SU-DHL-6 (cell line): ENCODE measurements around the gene CCDC40.

Source experiments
- H2AFZ ChIP-seq: fragments of 200-600 bp; sonication (generic); 2 replicates; pipeline ENCODE4 v1.6.1; 2014; ENCODE audit warnings: low read depth, mild to moderate bottlenecking, moderate library complexity, mixed read lengths, antibody characterized with exemption, low read length; ENCODE audit not compliant: severe bottlenecking
- H3F3A ChIP-seq: fragments of 200-600 bp; shearing (Covaris generic); 2 replicates; pipeline ENCODE4 v1.6.0; 2016; ENCODE audit warnings: antibody characterized with exemption, mild to moderate bottlenecking; ENCODE audit not compliant: insufficient read depth
- H3K27ac ChIP-seq: fragments of 200-600 bp; sonication (generic); 2 replicates; pipeline ENCODE4 v1.5.1; 2016; ENCODE audit warnings: low read depth, mild to moderate bottlenecking, low read length, moderate library complexity, mixed read lengths
- H3K27me3 ChIP-seq: fragments of 200-600 bp; sonication (generic), shearing (Covaris generic); 2 replicates; pipeline ENCODE4 v1.6.0; 2014; ENCODE audit warnings: mild to moderate bottlenecking, low read length
- H3K36me3 ChIP-seq: fragments of 200-600 bp; sonication (generic); 2 replicates; pipeline ENCODE4 v1.6.1; 2014; ENCODE audit warnings: mild to moderate bottlenecking, low read length, mixed read lengths
- H3K4me2 ChIP-seq: fragments of 300-600, 200-600 bp; shearing (Covaris generic), sonication (generic); 2 replicates; pipeline ENCODE4 v1.6.0; 2014; ENCODE audit warnings: low read length, low read depth, mild to moderate bottlenecking; ENCODE audit not compliant: poor library complexity, severe bottlenecking
- H3K4me3 ChIP-seq: fragments of 200-600 bp; sonication (generic); 2 replicates; pipeline ENCODE4 v1.5.1; 2014; ENCODE audit warnings: antibody characterized with exemption, low read length, mild to moderate bottlenecking, mixed read lengths; ENCODE audit not compliant: insufficient read depth, poor library complexity, severe bottlenecking
- H3K79me2 ChIP-seq: fragments of 200-600 bp; sonication (generic); 2 replicates; pipeline ENCODE4 v1.6.1; 2014; ENCODE audit warnings: mild to moderate bottlenecking, low read length, moderate library complexity; ENCODE audit not compliant: insufficient read depth
- H3K9ac ChIP-seq: fragments of 200-600 bp; sonication (generic); 2 replicates; pipeline ENCODE4 v1.7.0; 2014; ENCODE audit warnings: mild to moderate bottlenecking, low read length
- H3K9me2 ChIP-seq: fragments of 200-600 bp; sonication (generic); replicated peaks from 2 replicates; pipeline ENCODE4 v1.6.1; 2014; ENCODE audit warnings: low read length; ENCODE audit not compliant: insufficient read depth
- H3K9me3 ChIP-seq: fragments of 200-600 bp; sonication (generic); 2 replicates; pipeline ENCODE4 v1.6.1; 2014; ENCODE audit warnings: low read length, mixed read lengths; ENCODE audit not compliant: insufficient read depth
- H4K20me1 ChIP-seq: fragments of 200-600 bp; sonication (generic); 2 replicates; pipeline ENCODE4 v1.6.1; 2014; ENCODE audit warnings: low read depth, mild to moderate bottlenecking, antibody characterized with exemption, low read length, moderate library complexity, mixed read lengths
- CTCF ChIP-seq: fragments of 200-600 bp; sonication (generic); IDR thresholded peaks from one replicate; pipeline ENCODE4 v1.5.1; 2017; ENCODE audit warnings: antibody characterized with exemption, mild to moderate bottlenecking, low read length, moderate library complexity; ENCODE audit not compliant: insufficient read depth, poor library complexity, severe bottlenecking
- EZH2phosphoT487 ChIP-seq: fragments of 200-600 bp; sonication (generic), shearing (Covaris generic); conservative IDR thresholded peaks from 2 replicates; pipeline ENCODE4 v1.6.1; 2018; ENCODE audit warnings: mild to moderate bottlenecking, antibody characterized with exemption, low read length, moderate library complexity, mixed read lengths

CCDC40 gene

GRCh38 chr17:80130992-80131391 lies 94.5 kb downstream of the CCDC40 start:
- H3K9ac ChIP-seq = no peak overlapping the region
- no peak overlapping the region for H2AFZ ChIP-seq
- peaks cover 16% of the 10 kb centered on the region for H3F3A ChIP-seq
- no peaks in the 10 kb centered on the region for H3K9me3 ChIP-seq
- H3K4me3 ChIP-seq = no peak overlapping the region
- H3K4me2 ChIP-seq = no peak overlapping the region
- H3K9me2 ChIP-seq = no peaks in the 10 kb centered on the region
- H3K79me2 ChIP-seq = no peaks in the 10 kb centered on the region
- TF ChIP-seq EZH2phosphoT487 = no peak
- no peak for TF ChIP-seq CTCF
- H3K27me3 ChIP-seq = no peaks in the 10 kb centered on the region
- H3K27ac ChIP-seq = no peak overlapping the region
- H3K36me3 ChIP-seq = peaks cover 10% of the 10 kb centered on the region; the same call in 1 of the 2 replicates
- no peaks in the 10 kb centered on the region for H4K20me1 ChIP-seq

DNA sequence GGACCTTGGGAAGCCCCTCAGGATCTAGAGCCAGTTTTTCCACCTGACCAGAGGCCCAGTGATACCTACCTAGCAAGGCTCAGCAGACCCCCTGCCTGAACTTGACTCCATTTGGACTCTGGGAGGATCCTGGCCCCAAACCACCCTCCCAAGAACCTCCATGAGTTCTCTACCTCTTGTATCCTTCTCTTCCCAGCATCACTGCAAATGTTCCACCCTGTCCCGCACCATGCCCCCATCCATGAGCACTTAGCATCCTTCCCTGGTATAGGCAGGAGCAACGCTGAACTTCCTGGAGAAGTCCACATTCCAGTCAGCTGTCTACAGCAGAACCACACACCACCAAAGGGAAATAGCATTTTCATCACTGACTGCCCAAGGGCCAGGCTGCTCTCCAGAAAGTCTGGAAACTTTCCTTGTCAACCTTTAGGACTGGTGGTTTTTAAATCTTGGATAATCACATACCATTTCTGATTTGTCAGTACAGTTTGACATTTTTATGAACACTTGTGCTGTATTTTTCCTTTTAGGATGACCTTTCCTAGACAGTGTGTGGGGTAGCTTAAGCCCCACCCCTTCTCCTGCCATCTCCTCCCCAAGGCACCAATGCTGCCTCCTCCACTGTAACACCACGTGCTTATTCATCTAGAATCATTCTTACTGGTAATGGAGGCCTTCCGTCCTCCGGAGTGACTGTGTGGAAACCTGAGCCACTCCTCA lies 96.6 kb downstream of the CCDC40 start:
- Histone ChIP-seq H3K9me3 (no peaks in the 10 kb centered on the region), H2AFZ (no peak overlapping the region), H3K9me2 (no peaks in the 10 kb centered on the region), H3K9ac (no peak overlapping the region), H3K27me3 (no peaks in the 10 kb centered on the region), H4K20me1 (no peaks in the 10 kb centered on the region), H3K4me3 (no peak overlapping the region), H3K4me2 (no peak overlapping the region), H3F3A (peaks cover 16% of the 10 kb centered on the region), H3K79me2 (no peaks in the 10 kb centered on the region), H3K27ac (no peak overlapping the region), H3K36me3 (peaks cover 18% of the 10 kb centered on the region)
- TF ChIP-seq CTCF (no peak), EZH2phosphoT487 (no peak)

DNA sequence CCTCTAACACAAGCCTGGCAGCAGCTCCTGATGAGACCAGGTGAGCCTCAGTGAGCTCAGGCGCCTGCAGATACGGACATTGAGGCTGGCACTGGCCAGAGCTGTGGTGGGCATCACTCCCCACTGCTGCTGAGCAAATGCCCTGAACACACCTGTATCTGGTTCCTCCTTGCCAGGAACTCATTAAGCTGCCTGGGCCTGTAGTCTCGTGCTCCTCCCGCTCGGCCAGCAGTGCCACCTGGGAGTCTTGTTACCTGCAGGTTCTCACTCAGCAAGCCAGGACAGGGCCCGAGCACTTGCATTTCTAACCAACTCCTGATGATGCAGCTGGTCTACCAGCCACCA lies 97.2 kb downstream of the CCDC40 start:
- H4K20me1 ChIP-seq = no peaks in the 10 kb centered on the region
- no peak overlapping the region for H3K9ac ChIP-seq
- no peaks in the 10 kb centered on the region for H3K27me3 ChIP-seq
- H3K36me3 ChIP-seq = peaks cover 22% of the 10 kb centered on the region
- TF ChIP-seq CTCF = no peak
- TF ChIP-seq EZH2phosphoT487 = no peak
- no peaks in the 10 kb centered on the region for H3K9me3 ChIP-seq
- no peaks in the 10 kb centered on the region for H3K9me2 ChIP-seq
- peaks cover 16% of the 10 kb centered on the region for H3F3A ChIP-seq
- no peak overlapping the region for H3K27ac ChIP-seq
- H3K79me2 ChIP-seq = no peaks in the 10 kb centered on the region
- no peak overlapping the region for H3K4me3 ChIP-seq
- H2AFZ ChIP-seq = no peak overlapping the region
- no peak overlapping the region for H3K4me2 ChIP-seq
